HCT116 (cell line): Measurements from ENCODE around the gene ENTHD1.

Experiments
- CBX3 ChIP-seq: IDR thresholded peaks from 2 replicates; pipeline ENCODE4 v1.6.1; 2012; ENCODE audit warnings: low read depth
- EGR1 ChIP-seq: IDR thresholded peaks from 2 replicates; pipeline ENCODE4 v1.6.1; 2012; ENCODE audit warnings: low read depth
- ELF1 ChIP-seq: IDR thresholded peaks from 2 replicates; pipeline ENCODE4 v1.6.1; 2012; ENCODE audit warnings: low read depth, borderline replicate concordance
- MAX ChIP-seq: IDR thresholded peaks from 2 replicates; pipeline ENCODE4 v1.6.1; 2012
- POLR2A ChIP-seq: IDR thresholded peaks from 2 replicates; pipeline ENCODE4 v1.7.0; 2011; ENCODE audit warnings: borderline replicate concordance; ENCODE audit not compliant: insufficient read depth, insufficient read length; ENCODE audit errors: extremely low read depth
- POLR2AphosphoS5 ChIP-seq: IDR thresholded peaks from 2 replicates; pipeline ENCODE4 v1.6.1; 2011; ENCODE audit warnings: mild to moderate bottlenecking, low read depth, low read length, moderate library complexity
- REST ChIP-seq: IDR thresholded peaks from 2 replicates; pipeline ENCODE4 v1.6.1; 2012; ENCODE audit warnings: low read depth
- ZBTB33 ChIP-seq: IDR thresholded peaks from 2 replicates; pipeline ENCODE4 v1.6.1; 2011; ENCODE audit warnings: mild to moderate bottlenecking, low read length, moderate library complexity; ENCODE audit not compliant: insufficient replicate concordance; ENCODE audit errors: extremely low read depth
- ZFX ChIP-seq: fragments of 450-650 bp; IDR thresholded peaks from 2 replicates; pipeline ENCODE4 v1.6.1; 2017
- ZNF274 ChIP-seq: fragments of 200-500 bp; sonication (Bioruptor generic); IDR thresholded peaks from 2 replicates; pipeline ENCODE4 v1.6.1; 2014; ENCODE audit warnings: mild to moderate bottlenecking, low read depth, low read length, inconsistent platforms
- TF ChIP-seq, protein P1 (sequence below), 3 experiments: fragments of 200-600 bp in 1 of 3; sonication (generic) in 1 of 3; IDR thresholded peaks in 2 of 3; conservative IDR thresholded peaks in 1 of 3; 2 replicates each; pipeline ENCODE4 v1.5.1; 2012 to 2017; ENCODE audit warnings: low read depth in 2 of 3, low read length in 2 of 3, antibody characterized with exemption in 1 of 3, borderline replicate concordance in 1 of 3, control low read depth in 1 of 3, mild to moderate bottlenecking in 1 of 3, mixed read lengths in 1 of 3, mixed run types in 1 of 3, moderate library complexity in 1 of 3; ENCODE audit not compliant: insufficient read depth in 1 of 3

- TF ChIP-seq, protein P1, sequence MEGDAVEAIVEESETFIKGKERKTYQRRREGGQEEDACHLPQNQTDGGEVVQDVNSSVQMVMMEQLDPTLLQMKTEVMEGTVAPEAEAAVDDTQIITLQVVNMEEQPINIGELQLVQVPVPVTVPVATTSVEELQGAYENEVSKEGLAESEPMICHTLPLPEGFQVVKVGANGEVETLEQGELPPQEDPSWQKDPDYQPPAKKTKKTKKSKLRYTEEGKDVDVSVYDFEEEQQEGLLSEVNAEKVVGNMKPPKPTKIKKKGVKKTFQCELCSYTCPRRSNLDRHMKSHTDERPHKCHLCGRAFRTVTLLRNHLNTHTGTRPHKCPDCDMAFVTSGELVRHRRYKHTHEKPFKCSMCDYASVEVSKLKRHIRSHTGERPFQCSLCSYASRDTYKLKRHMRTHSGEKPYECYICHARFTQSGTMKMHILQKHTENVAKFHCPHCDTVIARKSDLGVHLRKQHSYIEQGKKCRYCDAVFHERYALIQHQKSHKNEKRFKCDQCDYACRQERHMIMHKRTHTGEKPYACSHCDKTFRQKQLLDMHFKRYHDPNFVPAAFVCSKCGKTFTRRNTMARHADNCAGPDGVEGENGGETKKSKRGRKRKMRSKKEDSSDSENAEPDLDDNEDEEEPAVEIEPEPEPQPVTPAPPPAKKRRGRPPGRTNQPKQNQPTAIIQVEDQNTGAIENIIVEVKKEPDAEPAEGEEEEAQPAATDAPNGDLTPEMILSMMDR (IDR thresholded peaks at IDR 0.05 in 2 of 3, conservative IDR thresholded peaks at IDR 0.05 in 1 of 3; ENCODE audit: borderline replicate concordance in 1 of 3, insufficient read depth in 1 of 3, low read depth in 2 of 3, low read length in 2 of 3): no peak
- no peak for TF ChIP-seq REST
- TF ChIP-seq ELF1: no peak
- TF ChIP-seq POLR2A: no peak
- TF ChIP-seq ZFX: no peak
- TF ChIP-seq MAX: no peak
- TF ChIP-seq POLR2AphosphoS5: no peak
- TF ChIP-seq EGR1: no peak
- no peak for TF ChIP-seq CBX3
- no peak for TF ChIP-seq ZBTB33
- TF ChIP-seq ZNF274: no peak
Measured at GRCh38 chr22:39703091-39703490, 190.5 kb downstream of the ENTHD1 start.
